ENCODE measurements around the gene KDF1. TPM values are rescaled to one million over a fixed set of nuclear protein-coding genes. Genes with fewer than 3 reads are reported as not detected.
A peak's percentile ranks its signal among the peaks of the same experiment; 100 is the strongest.

KDF1 gene
- total and polyA plus RNA-seq, 2 of the 13 experiments (the other 11 are each of a cell fraction or from before 2014, with no cell fraction given) = 1.9 to 4.9 TPM

DNA sequence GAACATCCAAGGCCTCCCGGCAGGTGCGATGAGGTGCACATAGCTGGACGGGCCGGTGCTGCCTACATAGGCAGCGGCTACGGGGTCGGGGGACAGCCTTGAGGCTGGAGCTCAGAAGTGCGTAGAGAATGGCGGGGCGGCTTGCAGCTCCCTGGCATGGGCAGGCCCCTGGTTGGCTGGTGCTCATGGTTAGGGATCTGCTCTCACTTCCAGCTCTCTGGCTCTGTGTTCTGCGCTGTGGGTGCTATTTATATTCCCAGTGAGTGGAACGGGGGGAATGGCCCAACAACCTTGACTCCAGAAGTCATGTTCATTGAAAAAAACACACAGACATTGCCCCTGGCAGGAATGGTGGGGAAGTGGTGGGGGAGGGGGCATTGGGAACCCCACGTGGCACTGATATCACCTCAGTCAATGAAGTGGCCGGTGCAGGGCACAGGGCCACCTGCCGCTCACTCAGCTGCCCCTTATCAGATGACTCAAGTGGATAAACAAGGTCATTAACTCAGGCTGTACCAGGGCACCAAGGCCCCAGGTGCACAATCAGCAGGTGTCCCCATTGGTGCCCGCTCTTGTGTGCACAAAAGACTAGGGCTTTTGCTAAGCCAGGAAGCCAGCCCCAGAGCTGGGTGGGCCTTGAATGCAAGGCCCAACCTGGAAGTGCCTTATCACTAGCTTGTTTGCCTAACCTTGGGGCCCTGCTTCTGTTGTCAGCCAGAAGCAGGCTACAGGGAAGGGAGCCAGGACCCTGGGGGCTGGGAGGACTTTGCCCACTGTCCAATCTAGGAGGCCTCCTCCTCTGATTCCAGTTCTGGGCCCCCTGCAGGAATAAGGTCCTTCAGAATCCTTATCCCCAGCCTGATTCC is 46.3 kb downstream of the KDF1 start, which contains the start of gene NR0B2 (continued):
- TF ChIP-seq PREB (CRISPR knock-in tag; IDR thresholded peaks at IDR 0.05) = no peak
- TF ChIP-seq, protein P1, sequence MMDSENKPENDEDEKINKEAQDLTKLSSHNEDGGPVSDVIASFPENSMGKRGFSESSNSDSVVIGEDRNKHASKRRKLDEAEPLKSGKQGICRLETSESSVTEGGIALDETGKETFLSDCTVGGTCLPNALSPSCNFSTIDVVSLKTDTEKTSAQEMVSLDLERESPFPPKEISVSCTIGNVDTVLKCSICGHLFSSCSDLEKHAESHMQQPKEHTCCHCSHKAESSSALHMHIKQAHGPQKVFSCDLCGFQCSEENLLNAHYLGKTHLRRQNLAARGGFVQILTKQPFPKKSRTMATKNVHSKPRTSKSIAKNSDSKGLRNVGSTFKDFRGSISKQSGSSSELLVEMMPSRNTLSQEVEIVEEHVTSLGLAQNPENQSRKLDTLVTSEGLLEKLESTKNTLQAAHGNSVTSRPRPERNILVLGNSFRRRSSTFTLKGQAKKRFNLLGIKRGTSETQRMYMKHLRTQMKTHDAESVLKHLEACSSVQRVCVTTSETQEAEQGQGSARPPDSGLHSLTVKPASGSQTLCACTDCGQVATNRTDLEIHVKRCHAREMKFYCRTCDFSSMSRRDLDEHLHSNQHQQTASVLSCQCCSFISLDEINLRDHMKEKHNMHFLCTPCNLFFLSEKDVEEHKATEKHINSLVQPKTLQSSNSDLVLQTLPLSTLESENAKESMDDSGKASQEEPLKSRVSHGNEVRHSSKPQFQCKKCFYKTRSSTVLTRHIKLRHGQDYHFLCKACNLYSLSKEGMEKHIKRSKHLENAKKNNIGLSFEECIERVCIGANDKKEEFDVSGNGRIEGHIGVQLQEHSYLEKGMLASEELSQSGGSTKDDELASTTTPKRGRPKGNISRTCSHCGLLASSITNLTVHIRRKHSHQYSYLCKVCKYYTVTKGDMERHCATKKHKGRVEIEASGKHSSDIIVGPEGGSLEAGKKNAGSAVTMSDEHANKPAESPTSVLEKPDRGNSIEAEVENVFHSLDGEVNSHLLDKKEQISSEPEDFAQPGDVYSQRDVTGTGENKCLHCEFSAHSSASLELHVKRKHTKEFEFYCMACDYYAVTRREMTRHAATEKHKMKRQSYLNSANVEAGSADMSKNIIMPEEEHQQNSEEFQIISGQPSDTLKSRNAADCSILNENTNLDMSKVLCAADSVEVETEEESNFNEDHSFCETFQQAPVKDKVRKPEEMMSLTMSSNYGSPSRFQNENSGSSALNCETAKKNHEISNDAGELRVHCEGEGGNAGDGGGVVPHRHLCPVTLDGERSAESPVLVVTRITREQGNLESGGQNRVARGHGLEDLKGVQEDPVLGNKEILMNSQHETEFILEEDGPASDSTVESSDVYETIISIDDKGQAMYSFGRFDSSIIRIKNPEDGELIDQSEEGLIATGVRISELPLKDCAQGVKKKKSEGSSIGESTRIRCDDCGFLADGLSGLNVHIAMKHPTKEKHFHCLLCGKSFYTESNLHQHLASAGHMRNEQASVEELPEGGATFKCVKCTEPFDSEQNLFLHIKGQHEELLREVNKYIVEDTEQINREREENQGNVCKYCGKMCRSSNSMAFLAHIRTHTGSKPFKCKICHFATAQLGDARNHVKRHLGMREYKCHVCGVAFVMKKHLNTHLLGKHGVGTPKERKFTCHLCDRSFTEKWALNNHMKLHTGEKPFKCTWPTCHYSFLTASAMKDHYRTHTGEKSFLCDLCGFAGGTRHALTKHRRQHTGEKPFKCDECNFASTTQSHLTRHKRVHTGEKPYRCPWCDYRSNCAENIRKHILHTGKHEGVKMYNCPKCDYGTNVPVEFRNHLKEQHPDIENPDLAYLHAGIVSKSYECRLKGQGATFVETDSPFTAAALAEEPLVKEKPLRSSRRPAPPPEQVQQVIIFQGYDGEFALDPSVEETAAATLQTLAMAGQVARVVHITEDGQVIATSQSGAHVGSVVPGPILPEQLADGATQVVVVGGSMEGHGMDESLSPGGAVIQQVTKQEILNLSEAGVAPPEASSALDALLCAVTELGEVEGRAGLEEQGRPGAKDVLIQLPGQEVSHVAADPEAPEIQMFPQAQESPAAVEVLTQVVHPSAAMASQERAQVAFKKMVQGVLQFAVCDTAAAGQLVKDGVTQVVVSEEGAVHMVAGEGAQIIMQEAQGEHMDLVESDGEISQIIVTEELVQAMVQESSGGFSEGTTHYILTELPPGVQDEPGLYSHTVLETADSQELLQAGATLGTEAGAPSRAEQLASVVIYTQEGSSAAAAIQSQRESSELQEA (CRISPR knock-in tag; IDR thresholded peaks at IDR 0.05; ENCODE audit: not compliant biosample characterization) = peak; percentile 77
- peak; percentile 77 for TF ChIP-seq KAT8 (CRISPR knock-in tag; IDR thresholded peaks at IDR 0.05)
- peak; percentile 93 for TF ChIP-seq ZNF431 (CRISPR knock-in tag; IDR thresholded peaks at IDR 0.05; ENCODE audit: borderline replicate concordance, low read depth)
- peak; percentile 41 for TF ChIP-seq ZBTB38 (CRISPR knock-in tag; IDR thresholded peaks at IDR 0.05)
- TF ChIP-seq, protein P2, sequence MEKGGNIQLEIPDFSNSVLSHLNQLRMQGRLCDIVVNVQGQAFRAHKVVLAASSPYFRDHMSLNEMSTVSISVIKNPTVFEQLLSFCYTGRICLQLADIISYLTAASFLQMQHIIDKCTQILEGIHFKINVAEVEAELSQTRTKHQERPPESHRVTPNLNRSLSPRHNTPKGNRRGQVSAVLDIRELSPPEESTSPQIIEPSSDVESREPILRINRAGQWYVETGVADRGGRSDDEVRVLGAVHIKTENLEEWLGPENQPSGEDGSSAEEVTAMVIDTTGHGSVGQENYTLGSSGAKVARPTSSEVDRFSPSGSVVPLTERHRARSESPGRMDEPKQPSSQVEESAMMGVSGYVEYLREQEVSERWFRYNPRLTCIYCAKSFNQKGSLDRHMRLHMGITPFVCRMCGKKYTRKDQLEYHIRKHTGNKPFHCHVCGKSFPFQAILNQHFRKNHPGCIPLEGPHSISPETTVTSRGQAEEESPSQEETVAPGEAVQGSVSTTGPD (CRISPR knock-in tag; IDR thresholded peaks at IDR 0.05) = peak; percentile 92; the same call in 1 of the 2 replicates
- TF ChIP-seq NFATC3 (CRISPR knock-in tag; IDR thresholded peaks at IDR 0.05) = 0 out of 2 replicates have a peak, but pooled peaks have one; percentile 18
- no peak for TF ChIP-seq XRCC5 (optimal IDR thresholded peaks at IDR 0.05; ENCODE audit: low read length)
- peak; percentile 79; the same call in 1 of the 2 replicates for TF ChIP-seq ZNF570 (CRISPR knock-in tag; IDR thresholded peaks at IDR 0.05; ENCODE audit: borderline replicate concordance)
- TF ChIP-seq ZNF766 (CRISPR knock-in tag; IDR thresholded peaks at IDR 0.05; ENCODE audit: borderline replicate concordance) = peak; percentile 50; the same call in 1 of the 2 replicates
- TF ChIP-seq ZNF552 (CRISPR knock-in tag; IDR thresholded peaks at IDR 0.05; ENCODE audit: borderline replicate concordance) = peak; percentile 71; the same call in 1 of the 2 replicates
- TF ChIP-seq HDAC6 (IDR thresholded peaks at IDR 0.05; ENCODE audit: low read depth, low read length) = no peak
- TF ChIP-seq SAFB2 (CRISPR knock-in tag; IDR thresholded peaks at IDR 0.05; ENCODE audit: borderline replicate concordance, low read depth) = peak; percentile 26; the same call in 1 of the 2 replicates
- TF ChIP-seq ZFP82 (CRISPR knock-in tag; IDR thresholded peaks at IDR 0.05; ENCODE audit: borderline replicate concordance) = no peak; the same call in none of the 2 replicates
- TF ChIP-seq GABPB1 (CRISPR knock-in tag; IDR thresholded peaks at IDR 0.05) = peak; percentile 67
- 0 out of 2 replicates have a peak, but pooled peaks have one; percentile 54 for TF ChIP-seq ZSCAN22 (CRISPR knock-in tag; IDR thresholded peaks at IDR 0.05)
